GM21381 (cell line): ENCODE results near the gene BAAT.

Source experiments
- ATAC-seq: cut with Tn5 transposase; IDR thresholded peaks from one replicate; pipeline ENCODE4 v1.9.1; 2021; ENCODE audit warnings: mild to moderate bottlenecking, moderate library complexity; ENCODE audit not compliant: unreplicated experiment

Gene BAAT

GRCh38 chr9:101398930-101399642 lies 14.3 kb upstream of the BAAT start:
- no peak for ATAC-seq

- peak; percentile 98 for ATAC-seq
Measured at GRCh38 chr9:101398068-101398929, 13.5 kb upstream of the BAAT start, which contains the start of the genes MRPL50 and ZNF189. MRPL50 (minus strand) TSS chr9:101398618; CDS start chr9:101398592, 26 bp downstream. ZNF189 (plus strand) TSS chr9:101398851; CDS start chr9:101399157, 306 bp downstream.

- ATAC-seq: no peak
Measured at GRCh38 chr9:101397746-101398067, 12.9 kb upstream of the BAAT start.

- no peak for ATAC-seq
Measured at GRCh38 chr9:101394687-101395086, 9.9 kb upstream of the BAAT start.

GRCh38 chr9:101393135-101393534 lies 8.3 kb upstream of the BAAT start:
- no peak for ATAC-seq

GRCh38 chr9:101388507-101388993 lies 3.7 kb upstream of the BAAT start:
- ATAC-seq: no peak

GRCh38 chr9:101387871-101388506 lies 3.2 kb upstream of the BAAT start:
- peak; percentile 75 for ATAC-seq

- no peak for ATAC-seq
Measured at GRCh38 chr9:101383361-101383760, 1.4 kb downstream of the BAAT start.

- no peak for ATAC-seq
Measured at GRCh38 chr9:101381833-101382342, 2.9 kb downstream of the BAAT start.

GRCh38 chr9:101381118-101381517 lies 3.7 kb downstream of the BAAT start:
- no peak for ATAC-seq

- no peak for ATAC-seq
Measured at GRCh38 chr9:101380295-101380694, 4.5 kb downstream of the BAAT start.

GRCh38 chr9:101376111-101376848 lies 8.5 kb downstream of the BAAT start:
- ATAC-seq: no peak

- ATAC-seq: no peak
Measured at GRCh38 chr9:101375546-101375945, 9.3 kb downstream of the BAAT start.

- no peak for ATAC-seq
Measured at GRCh38 chr9:101372327-101373118, 12.3 kb downstream of the BAAT start.

GRCh38 chr9:101371813-101372212 lies 13.0 kb downstream of the BAAT start:
- no peak for ATAC-seq

- ATAC-seq: no peak
Measured at GRCh38 chr9:101369884-101370531, 14.8 kb downstream of the BAAT start.

- ATAC-seq: no peak
Measured at GRCh38 chr9:101369286-101369685, 15.5 kb downstream of the BAAT start.

GRCh38 chr9:101367323-101367722 lies 17.5 kb downstream of the BAAT start:
- no peak for ATAC-seq

GRCh38 chr9:101366038-101366756 lies 18.6 kb downstream of the BAAT start:
- no peak for ATAC-seq
